ENCODE results near the gene FBXO34.

DNA sequence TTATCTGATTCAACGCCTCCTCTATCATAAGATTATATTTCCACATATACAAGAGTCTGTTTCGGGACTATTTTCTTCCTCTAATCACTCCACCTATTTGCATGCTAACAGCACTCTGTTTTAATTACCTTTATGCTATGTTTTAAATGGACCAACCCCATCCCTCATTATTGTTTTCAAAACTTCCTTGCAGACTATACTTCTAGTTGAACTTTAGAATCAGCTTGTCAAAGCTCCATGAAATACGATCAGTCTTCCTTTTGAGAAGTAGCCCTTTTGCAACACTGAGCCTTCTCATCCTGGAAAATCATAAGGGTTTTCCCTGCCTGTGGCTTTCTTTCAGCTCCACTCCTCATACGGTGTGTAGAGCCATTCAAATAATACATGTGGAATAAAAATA is 103.5 kb downstream of the FBXO34 start:
- TF ChIP-seq, protein P1, sequence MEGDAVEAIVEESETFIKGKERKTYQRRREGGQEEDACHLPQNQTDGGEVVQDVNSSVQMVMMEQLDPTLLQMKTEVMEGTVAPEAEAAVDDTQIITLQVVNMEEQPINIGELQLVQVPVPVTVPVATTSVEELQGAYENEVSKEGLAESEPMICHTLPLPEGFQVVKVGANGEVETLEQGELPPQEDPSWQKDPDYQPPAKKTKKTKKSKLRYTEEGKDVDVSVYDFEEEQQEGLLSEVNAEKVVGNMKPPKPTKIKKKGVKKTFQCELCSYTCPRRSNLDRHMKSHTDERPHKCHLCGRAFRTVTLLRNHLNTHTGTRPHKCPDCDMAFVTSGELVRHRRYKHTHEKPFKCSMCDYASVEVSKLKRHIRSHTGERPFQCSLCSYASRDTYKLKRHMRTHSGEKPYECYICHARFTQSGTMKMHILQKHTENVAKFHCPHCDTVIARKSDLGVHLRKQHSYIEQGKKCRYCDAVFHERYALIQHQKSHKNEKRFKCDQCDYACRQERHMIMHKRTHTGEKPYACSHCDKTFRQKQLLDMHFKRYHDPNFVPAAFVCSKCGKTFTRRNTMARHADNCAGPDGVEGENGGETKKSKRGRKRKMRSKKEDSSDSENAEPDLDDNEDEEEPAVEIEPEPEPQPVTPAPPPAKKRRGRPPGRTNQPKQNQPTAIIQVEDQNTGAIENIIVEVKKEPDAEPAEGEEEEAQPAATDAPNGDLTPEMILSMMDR (IDR thresholded peaks at IDR 0.05) = no peak
- no peak for TF ChIP-seq ZFX (IDR thresholded peaks at IDR 0.05; ENCODE audit: borderline replicate concordance)
